GM10266 (cell line): ENCODE data around the gene PRLR.
"Not testable (repeated sequence)": the region's sequence is repeated elsewhere in the genome, so short reads cannot be mapped to it uniquely, and the experiment has no call there.

Source experiments
- DNase-seq: peaks from one replicate; pipeline ENCODE4 v3.0.0; 2012; ENCODE audit errors: extremely low spot score
- TF ChIP-seq, protein P1 (sequence below): IDR thresholded peaks from 2 replicates; pipeline ENCODE4 v1.5.1; 2012; ENCODE audit warnings: mild to moderate bottlenecking, low read depth; ENCODE audit not compliant: control insufficient read depth, insufficient read depth; ENCODE audit errors: missing control alignments

PRLR gene

DNA sequence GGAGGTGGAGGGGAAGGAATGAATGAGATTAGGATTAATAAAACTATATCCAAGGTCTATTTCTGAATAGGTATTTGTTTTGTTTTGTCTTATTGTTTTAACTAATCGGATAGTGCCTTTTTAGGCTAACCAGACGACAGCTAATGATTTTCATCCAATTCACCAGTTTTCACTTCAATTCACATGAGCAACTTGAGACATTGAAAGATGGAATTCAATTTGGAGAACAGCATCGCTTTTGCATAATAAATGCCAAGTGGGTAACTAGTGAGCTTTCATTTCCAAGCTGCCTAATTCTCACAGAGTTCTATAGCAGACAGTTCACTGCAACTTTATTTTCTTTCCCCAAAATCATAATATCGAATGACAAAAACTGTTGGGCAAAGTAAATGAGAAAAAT is 187.5 kb downstream of the PRLR start:
- DNase-seq: no peak
- TF ChIP-seq, protein P1, sequence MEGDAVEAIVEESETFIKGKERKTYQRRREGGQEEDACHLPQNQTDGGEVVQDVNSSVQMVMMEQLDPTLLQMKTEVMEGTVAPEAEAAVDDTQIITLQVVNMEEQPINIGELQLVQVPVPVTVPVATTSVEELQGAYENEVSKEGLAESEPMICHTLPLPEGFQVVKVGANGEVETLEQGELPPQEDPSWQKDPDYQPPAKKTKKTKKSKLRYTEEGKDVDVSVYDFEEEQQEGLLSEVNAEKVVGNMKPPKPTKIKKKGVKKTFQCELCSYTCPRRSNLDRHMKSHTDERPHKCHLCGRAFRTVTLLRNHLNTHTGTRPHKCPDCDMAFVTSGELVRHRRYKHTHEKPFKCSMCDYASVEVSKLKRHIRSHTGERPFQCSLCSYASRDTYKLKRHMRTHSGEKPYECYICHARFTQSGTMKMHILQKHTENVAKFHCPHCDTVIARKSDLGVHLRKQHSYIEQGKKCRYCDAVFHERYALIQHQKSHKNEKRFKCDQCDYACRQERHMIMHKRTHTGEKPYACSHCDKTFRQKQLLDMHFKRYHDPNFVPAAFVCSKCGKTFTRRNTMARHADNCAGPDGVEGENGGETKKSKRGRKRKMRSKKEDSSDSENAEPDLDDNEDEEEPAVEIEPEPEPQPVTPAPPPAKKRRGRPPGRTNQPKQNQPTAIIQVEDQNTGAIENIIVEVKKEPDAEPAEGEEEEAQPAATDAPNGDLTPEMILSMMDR: no peak

DNA sequence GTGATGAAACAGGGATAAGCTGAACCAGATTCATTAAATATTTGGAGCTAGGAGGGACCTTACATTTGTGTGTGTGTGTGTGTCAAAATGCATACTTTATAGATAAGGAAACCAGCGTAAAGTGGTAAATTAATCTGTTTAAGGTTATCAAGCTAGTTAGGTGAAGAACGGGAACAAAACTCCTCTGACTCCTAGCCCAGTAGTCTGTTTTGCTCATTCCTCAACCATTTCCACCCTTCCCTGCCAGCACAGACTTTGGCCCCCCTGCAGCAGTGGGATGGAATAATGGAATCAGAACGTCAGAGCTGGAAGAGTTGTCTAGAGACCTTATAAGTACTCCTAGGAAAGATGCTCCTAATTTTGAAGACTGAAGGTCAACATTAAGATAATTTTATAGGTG is 189.0 kb downstream of the PRLR start:
- DNase-seq: no peak
- TF ChIP-seq, protein P1: no peak

DNA sequence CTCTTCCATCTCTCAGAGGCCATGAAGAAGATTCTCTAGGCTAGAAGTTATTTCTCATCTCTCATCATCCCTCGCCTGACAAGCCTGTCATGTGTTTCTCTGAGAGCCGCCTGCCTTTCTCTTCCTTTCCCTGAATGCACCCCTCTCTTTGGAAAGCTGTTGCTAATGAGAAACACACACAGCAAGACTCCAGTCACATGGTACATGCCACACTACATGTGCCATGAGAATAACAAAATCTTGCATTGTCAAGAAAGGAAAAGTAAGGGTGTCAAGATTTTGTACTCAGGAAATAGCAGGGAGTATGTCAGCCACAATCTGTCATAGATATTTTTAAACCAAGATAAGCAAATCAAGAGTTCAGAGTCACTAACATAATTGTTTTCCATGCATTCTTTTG is 191.4 kb downstream of the PRLR start:
- TF ChIP-seq, protein P1: no peak
- DNase-seq: no peak

DNA sequence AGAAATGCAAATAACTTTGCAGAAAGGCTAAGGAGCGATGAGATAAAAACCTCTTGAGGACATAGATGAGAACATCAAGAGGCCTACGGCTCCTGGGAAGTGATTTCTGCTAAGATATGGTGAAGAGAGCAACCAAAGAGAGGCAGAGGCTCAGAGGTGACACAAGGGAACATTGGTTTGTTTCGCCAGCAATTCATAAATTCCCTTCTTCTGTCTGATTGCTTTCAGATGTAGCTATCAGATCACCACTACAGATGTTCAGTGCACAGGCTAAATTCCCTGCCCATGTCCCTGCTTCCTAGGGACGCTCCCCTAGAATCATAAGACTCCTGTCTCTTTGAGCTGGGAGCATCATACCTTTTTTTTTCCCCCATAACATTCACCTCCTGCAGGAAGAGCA is 193.8 kb downstream of the PRLR start:
- TF ChIP-seq, protein P1: no peak

DNA sequence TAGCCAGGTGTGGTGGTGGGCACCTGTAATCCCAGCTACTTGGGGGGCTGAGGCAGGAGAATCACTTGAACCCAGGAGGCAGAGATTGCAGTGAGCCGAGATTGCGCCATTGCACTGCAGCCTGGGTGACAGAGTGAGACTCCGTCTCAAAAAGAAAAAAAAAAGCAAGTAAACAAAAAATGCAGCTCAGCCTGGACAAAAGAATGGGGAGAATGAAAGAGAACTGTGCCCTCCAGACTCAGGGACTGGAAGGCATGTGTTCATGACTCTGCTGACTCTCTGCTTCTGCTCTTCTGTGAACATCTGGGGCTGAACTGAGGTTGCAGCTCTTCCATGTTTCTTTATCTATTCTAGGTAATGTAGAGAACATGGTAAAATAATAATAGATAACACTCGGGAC is 194.4 kb downstream of the PRLR start:
- DNase-seq: not testable (repeated sequence)

More for the DNA sequence above, 193.8 kb downstream of the PRLR start:
- DNase-seq: no peak

DNA sequence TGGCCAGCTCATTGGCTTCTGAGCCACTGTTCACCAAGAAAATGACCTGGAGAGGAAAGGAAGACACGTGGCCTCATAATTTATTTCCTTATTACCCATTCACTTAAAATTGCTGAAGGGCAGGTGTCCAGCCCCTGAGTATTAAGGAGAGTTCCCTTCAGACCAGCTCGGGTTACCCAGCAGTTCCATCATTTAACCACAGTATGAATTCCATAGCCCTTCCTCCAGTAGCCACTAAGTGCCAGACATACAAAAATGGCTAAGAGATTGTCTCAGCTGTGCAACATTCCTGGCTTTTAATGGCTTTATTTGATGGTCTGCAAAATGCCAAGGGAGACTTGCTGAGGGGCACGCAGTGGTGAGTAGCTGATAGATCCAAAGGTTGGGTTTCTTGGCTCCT is 195.0 kb downstream of the PRLR start:
- TF ChIP-seq, protein P1: no peak

DNA sequence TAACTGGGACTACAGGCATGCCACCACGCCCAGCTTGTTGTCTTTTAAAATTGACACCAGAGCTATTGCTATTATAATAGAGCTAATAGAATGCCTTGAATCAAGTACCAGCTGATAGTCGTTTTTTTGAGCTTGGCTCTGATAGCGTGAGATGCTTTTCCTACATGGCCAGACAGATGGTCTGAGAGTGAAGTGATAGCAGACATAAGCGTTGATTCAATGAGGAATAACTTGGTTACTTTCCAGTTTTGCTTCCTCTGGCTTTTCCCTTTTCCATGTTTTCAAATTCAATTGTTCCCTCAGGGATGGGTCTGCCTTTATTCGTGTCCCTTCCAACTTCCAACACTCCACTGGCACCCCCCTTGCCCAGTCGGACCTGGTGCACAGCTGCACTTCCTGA is 197.9 kb downstream of the PRLR start:
- DNase-seq: no peak
- TF ChIP-seq, protein P1: no peak

More for the DNA sequence above, 195.0 kb downstream of the PRLR start:
- DNase-seq: no peak

DNA sequence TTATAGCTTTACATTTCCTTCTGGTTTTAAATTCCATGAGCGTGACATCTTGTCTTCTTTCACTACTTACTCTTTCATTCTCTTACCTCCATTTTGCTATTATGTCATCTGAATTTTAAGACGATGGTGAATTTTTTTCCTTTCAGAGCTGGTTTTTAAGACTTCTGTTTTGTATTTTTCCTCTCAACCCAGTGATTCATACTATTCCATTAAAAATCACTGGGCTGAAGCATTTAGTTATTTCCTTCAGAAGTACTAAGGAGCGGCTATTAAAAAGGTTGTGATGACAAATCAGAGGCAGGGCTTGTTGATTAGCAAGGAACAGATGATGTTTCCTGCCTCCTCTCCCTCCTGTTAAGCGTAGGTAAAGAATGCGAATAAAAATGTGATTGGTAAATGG is 199.0 kb downstream of the PRLR start:
- TF ChIP-seq, protein P1: no peak
- no peak for DNase-seq
